Keratinocyte (primary cell): Measurements from ENCODE around the gene SMURF1.

Experiments used
- EZH2 ChIP-seq: IDR thresholded peaks from one replicate; pipeline ENCODE4 v1.6.1; 2012; ENCODE audit warnings: inconsistent platforms, mild to moderate bottlenecking, low read length, moderate library complexity
- TF ChIP-seq, protein P1 (sequence below), 3 experiments: IDR thresholded peaks in 1 of 3; conservative IDR thresholded peaks in 1 of 3; optimal IDR thresholded peaks in 1 of 3; 2 replicates in 2 of 3; 3 replicates in 1 of 3; pipeline versions ENCODE3 to v1.5.1; 2011; ENCODE audit warnings: low read length in 3 of 3, mild to moderate bottlenecking in 3 of 3, moderate library complexity in 2 of 3, control low read depth in 1 of 3, inconsistent platforms in 1 of 3; ENCODE audit not compliant: insufficient read depth in 2 of 3; ENCODE audit errors: extremely low read depth in 1 of 3

GRCh38 chr7:99036546-99037111 is 107.3 kb downstream of the SMURF1 start:
- TF ChIP-seq, protein P1, sequence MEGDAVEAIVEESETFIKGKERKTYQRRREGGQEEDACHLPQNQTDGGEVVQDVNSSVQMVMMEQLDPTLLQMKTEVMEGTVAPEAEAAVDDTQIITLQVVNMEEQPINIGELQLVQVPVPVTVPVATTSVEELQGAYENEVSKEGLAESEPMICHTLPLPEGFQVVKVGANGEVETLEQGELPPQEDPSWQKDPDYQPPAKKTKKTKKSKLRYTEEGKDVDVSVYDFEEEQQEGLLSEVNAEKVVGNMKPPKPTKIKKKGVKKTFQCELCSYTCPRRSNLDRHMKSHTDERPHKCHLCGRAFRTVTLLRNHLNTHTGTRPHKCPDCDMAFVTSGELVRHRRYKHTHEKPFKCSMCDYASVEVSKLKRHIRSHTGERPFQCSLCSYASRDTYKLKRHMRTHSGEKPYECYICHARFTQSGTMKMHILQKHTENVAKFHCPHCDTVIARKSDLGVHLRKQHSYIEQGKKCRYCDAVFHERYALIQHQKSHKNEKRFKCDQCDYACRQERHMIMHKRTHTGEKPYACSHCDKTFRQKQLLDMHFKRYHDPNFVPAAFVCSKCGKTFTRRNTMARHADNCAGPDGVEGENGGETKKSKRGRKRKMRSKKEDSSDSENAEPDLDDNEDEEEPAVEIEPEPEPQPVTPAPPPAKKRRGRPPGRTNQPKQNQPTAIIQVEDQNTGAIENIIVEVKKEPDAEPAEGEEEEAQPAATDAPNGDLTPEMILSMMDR (optimal IDR thresholded peaks at IDR 0.05 in 1 of 3, IDR thresholded peaks at IDR 0.05 in 1 of 3, conservative IDR thresholded peaks at IDR 0.05 in 1 of 3; ENCODE audit: extremely low read depth in 1 of 3, insufficient read depth in 2 of 3, low read length in 3 of 3) = peak; percentile 23 to 36 (median 34)
- no peak for TF ChIP-seq EZH2
